ENCODE measurements around the gene SYT3. TPM values are rescaled to one million over a fixed set of nuclear protein-coding genes. Genes with fewer than 3 reads are reported as not detected.

Gene SYT3
- total and polyA plus RNA-seq, 2 of the 8 experiments (the other 6 are each of a cell fraction or from before 2014, with no cell fraction given) = 6.7 to 17.3 TPM

DNA sequence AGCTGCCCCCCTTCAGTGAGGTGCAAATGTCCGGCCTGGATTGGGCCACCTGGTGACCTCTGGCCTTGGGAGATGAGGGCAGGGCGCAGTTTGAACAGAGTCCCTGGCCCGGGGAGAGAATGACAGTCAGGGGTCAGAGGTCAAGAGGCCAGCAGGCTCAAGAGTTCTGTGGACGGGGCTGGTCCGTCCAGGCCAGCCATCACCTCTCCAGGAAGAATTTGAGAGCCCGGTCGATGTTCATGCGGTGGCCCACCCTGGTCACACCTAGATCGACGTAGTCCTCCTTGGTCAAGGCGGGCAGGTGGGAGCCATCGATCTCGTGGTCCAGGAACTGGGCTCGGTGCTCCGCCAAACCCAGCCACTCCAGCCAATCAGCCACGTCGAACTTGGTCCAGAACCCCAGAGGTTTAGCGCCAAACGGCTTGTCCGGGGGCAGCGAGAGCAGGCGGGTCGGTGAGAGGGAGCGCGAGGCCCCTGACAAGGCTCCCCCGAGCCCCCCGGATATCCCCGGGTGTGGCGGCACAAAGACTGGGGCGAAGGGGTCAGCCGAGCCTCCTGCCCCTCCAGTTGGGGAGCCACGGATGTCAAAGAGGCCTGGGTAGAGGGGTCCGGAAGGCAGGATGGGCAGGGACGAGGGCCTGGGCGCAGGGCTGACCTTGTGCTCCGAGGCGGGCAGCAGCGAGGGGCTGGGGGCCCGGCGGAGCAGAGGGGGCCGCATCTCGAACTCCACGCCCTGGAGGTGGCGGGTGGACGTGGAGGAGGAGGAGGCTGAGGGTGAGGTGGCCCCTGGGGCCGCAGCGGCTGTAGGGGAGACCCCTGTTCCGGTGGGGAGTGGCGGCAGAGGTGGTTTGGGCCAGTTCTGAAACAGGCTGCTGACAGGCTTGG, 22.3 kb upstream of the SYT3 start (continued):
- TF ChIP-seq CREB1 (IDR thresholded peaks at IDR 0.05) = no peak
- no peak for TF ChIP-seq CHD7 (IDR thresholded peaks at IDR 0.05; ENCODE audit: insufficient replicate concordance, low read length)
- TF ChIP-seq, protein P1, sequence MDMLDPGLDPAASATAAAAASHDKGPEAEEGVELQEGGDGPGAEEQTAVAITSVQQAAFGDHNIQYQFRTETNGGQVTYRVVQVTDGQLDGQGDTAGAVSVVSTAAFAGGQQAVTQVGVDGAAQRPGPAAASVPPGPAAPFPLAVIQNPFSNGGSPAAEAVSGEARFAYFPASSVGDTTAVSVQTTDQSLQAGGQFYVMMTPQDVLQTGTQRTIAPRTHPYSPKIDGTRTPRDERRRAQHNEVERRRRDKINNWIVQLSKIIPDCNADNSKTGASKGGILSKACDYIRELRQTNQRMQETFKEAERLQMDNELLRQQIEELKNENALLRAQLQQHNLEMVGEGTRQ (IDR thresholded peaks at IDR 0.05; ENCODE audit: low read length) = no peak
- no peak for TF ChIP-seq EP300 (IDR thresholded peaks at IDR 0.05; ENCODE audit: borderline replicate concordance in 1 of 2, low read depth in 2 of 2, low read length in 2 of 2)
- no peak for TF ChIP-seq GTF2F1 (IDR thresholded peaks at IDR 0.05; ENCODE audit: borderline replicate concordance, low read depth, low read length)
- TF ChIP-seq ASH2L (IDR thresholded peaks at IDR 0.05; ENCODE audit: low read length) = no peak
- no peak for TF ChIP-seq FOSL1 (IDR thresholded peaks at IDR 0.05; ENCODE audit: insufficient read depth, low read depth, low read length)
- no peak for TF ChIP-seq SP4 (IDR thresholded peaks at IDR 0.05; ENCODE audit: low read length)
- TF ChIP-seq YY1 (IDR thresholded peaks at IDR 0.05; ENCODE audit: low read depth, low read length) = no peak

Measured in H1 (cell line).